ENCODE data around the gene TRPM3. TPM values are rescaled to one million over a fixed set of nuclear protein-coding genes. Genes with fewer than 3 reads are reported as not detected.

The TRPM3 gene
- total RNA-seq, 1 experiment from 2014 or later, result 0.09 TPM

DNA sequence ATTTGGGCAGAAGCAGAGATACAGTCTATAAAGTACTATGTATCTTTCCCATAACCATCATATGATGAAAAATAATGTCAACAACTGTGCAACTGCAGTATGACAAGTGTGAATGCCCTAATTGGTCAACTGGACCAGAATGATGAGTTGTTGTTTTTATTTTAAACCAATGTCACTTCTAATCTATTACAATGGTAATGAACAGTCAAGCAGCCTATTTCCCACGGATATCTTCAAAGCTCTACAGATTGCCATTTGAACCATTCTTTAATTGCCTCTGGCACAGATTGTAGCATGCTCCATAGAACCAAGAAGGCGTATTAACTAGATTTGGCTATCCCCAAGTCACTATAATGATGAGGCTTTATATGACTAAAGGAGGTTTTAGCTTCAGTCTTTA, 233.6 kb downstream of the TRPM3 start:
- DNase-seq (ENCODE audit: low spot score), result no peak

DNA sequence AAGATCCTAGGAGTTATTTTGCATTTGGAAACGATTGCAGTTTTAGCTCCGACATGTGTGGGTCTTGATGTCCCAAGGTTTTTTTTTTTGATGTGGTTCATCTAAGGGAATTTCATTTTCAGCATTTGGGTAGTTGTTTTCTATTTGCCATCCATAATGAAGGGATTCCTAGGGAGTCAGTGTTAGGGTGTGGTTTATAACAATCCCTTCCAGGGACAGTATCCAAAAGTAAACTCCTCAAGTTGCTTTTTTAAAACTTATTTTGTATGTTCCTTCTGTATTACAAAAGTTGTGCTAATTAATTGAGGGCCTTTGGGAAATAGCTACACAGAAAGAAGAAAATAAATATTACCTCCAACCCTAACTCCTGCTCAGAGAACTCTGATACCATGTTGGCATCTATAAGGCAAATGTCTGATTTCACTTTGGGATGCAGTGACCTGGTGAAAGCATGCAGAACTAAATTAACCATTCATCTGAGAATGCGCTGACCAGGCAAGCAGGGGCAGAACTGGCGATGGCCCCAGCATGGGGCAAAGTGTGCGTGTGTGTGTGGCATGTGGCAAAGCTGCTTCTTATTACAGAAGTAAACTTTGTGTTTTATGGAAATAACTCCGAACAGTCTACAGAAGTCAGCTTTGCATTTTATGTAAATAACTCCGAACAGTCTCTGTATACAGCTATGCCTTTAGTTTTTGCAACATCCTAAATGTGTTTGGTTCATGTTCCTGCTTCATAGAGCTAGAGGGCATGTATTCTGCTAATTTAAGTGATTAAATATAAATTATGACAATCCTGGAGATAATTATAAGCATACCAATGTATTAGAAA, 237.2 kb downstream of the TRPM3 start:
- no peak for DNase-seq (ENCODE audit: low spot score)

DNA sequence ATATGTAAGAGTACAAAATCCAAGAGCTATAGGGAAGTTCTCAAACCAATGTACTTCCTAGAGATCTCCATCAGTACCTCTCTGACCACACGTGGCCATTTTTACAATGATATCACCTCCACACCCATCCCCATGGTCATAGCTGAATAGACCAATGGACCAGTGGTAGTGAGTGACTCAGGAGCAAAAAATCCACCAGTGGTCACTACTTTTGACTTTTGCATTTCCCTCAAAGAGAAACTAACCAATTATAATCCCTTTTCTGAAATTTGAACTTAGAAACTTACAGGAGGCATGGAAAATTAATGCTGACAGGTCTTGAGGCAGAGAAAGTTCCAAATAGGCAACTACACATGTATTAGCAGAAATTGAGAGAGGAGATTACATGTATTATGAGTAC, 238.4 kb downstream of the TRPM3 start:
- peak; percentile 84 for DNase-seq (ENCODE audit: low spot score)

DNA sequence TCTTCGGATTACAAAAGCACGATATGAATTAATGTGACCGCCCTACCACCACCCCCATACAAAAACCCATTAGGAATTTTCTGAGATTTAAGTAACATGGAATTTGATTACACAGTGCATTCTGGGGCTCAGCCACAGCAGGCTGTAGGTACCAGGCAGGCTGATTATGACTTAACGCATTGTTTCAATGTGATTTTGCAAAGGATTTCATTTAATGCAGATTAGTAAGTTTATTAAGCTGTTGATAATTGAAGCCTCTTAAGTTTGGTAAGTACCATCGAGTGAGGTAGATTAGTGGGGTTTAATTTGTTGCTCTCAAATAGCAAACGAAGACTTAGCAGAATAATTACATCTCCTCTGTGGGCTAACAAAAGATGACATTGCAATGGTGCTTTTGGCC, 240.1 kb downstream of the TRPM3 start:
- DNase-seq (ENCODE audit: low spot score), result no peak

DNA sequence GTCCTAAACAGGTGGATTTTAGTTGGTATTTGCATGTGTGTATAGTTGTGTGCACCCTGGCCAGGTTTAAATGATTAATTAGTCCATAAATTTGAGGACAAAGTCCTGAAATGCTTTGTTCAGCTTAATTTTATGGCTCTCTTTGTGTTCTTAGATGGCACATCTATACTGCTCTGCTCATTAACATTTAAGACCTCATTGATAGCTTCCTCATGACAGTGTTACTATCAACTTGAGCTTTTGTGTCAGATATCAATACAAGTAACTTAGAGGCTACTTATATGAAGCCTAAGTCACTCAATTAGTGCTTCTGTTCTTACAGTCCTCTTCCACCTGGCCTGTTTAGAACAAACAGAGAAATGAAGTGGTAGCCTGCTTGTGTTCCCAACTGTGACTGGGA, 240.9 kb downstream of the TRPM3 start:
- DNase-seq (ENCODE audit: low spot score), result no peak

DNA sequence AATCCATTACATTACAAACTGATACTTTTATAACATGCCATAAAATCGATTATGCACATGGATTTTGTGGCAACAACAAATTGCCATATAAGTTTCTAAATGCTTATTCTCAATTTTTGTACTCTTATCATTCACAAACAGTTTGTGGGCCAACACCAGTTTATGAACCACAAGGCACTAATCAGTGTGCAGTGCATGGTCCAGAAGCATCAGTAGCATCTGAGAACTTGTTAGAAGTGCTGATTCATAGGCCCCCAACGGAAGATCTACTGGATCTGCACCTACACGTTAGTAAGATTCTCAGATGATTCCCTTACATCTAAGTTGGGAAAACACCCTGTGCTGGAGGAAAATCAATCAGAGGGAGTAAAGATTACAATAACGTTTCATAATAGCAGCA, 242.8 kb downstream of the TRPM3 start:
- DNase-seq (ENCODE audit: low spot score), result no peak

DNA sequence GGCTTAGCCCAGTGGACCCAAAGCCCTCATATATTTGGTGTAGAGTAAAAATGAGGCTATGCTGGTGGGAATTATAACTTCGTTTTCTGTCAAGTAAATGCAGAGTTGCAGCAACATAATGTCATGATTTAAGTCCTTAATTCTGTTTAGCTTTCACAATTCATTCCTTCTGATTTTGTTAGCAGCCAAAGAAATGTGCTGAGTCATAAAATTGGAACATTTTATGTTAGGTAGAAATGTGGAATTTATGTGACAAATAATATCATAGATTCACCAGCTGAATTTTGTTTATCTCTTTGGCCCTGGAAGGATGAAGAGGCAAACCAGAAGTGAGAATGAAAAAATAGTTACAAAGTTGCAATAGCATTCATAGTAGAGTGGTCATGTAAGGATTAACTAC, 247.0 kb downstream of the TRPM3 start:
- DNase-seq (ENCODE audit: low spot score), result no peak

DNA sequence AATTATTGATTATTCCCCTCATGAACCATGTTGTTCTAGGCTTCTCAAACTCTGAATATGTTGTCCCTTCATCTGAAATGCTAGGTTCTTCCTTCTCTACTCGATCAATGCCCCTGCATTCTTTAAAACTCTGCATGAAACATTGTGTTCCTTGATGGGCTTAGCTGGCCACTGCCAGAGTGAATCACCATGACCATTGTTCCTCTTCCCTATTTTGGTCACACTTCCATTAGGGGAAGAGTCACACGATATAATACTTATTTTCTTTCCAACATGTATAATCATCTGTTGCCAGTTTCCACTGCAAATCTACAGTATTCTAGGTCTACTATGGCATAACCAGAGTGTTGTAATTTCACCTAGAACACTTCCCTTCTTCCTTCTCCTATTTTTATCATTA, 247.9 kb downstream of the TRPM3 start:
- DNase-seq (ENCODE audit: low spot score), result no peak

DNA sequence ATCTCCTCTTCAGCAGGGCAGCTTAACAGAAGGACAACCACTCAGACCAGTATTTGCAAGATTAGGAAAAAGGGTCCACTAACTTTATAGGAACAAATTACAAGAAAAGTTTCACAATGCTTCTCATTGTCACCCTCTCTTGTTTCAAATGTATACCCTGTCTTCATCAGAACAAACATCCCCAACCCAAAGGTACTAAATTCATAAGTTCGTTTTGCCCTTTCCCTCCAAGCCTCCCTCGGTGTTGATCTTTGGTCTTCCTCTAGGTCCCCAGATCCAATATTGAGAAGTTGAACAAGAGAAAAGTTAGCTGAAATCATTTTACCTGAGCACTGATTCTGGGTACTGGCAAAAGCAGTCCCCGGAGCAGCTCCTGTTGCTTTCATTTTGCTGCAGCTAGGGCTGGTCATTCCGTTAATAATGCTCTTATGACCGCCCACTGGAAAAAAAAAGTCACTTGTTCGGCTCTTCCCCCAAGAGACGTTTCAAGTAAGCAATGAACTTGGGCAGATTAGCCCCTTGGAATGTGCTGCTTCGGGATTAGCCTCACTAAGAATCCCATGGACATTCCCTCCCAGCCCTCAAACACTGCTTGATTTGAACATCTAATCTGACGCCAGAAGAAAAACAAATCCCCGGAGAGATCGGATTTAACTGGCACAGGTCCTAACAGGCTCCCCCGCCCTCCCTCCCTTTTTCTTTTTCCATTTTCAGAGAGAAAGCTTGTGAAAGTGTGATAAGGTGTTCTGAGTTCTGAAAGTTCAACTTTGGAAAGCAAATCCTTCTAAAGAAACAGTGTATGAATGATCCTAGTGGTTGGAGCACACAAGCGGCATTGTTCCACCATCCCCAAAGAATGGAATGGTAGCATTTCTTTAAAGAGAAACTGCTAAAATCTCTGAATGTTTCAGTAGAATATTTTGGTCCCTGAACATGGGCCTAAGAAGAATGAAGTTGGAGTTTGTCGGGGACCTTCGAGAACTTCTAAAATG, 252.5 kb downstream of the TRPM3 start:
- DNase-seq (ENCODE audit: low spot score), result peak; percentile 66

DNA sequence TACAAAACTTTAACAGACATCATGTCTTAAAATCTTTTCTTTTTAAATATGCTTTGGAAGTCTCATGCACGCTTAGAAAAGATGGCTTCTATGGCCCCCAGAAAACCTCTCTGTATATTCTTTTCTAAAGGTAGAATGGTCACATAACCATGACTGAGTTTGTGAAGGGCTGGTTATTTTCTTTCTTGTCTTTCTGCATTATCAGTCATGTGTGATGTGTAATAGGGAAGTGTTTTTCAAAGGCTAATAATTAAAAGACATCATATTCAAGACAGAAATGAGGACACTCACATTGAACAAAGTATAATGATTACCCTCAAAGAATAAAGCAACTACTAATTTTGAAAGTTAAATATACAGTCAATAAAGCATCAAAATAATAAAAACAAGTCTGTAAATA, 253.4 kb downstream of the TRPM3 start:
- no peak for DNase-seq (ENCODE audit: low spot score)

DNA sequence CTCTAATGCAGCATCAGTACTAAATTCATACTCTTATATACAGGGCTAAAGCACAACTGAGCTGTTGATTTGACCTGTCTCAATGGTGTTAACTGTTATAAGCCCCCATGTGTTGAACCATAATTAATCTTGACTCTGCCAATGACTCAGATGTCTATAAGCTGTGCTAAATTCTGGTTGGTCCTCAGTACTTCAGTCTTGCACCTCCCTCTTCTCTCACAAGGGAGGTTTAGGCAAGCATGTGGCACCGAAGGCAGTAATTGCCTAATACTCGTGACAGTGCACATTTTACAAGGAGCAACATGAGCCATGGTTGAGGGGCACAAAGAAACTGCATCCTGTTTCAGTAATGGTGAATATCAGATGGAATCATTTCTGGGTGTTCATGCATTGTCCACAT, 255.9 kb downstream of the TRPM3 start:
- no peak for DNase-seq (ENCODE audit: low spot score)

DNA sequence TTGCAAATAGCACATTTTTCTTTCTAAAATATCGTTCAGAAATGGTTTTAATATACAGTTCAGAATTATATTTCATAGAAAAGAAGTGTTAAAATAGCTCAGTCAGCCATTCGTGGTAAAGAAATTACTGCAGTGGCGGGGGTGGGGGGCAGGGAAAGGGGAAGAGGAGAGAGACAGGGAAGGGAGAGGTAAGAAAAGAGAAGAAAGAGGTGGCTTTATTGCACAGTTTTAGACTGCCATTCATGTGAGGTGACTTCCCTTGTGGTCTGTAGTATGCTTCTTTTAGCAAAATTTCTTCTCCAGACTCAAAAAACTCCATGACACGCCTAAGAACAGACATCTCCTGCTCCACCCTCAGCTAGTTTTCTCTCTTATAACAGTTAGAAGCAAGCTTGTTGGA, 259.6 kb downstream of the TRPM3 start:
- DNase-seq (ENCODE audit: low spot score), result no peak

DNA sequence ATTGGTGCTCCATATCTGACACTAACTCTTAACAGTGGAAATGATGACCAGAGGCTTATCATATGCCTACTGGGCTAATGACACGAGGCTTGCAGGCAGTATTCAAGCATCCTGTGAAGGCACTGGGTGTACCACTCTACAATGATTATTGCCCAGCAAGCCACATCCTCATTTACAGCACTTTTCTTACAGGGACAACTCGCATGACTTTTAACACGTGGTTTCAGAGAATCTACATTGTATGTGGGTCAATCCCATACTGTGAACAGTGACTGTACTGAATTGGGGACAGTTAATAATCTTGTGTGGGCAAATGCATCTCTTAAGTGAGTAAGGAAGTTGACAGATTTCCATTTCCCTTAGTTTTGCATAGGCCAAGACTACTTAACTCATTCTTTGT, 260.0 kb downstream of the TRPM3 start:
- no peak for DNase-seq (ENCODE audit: low spot score)

DNA sequence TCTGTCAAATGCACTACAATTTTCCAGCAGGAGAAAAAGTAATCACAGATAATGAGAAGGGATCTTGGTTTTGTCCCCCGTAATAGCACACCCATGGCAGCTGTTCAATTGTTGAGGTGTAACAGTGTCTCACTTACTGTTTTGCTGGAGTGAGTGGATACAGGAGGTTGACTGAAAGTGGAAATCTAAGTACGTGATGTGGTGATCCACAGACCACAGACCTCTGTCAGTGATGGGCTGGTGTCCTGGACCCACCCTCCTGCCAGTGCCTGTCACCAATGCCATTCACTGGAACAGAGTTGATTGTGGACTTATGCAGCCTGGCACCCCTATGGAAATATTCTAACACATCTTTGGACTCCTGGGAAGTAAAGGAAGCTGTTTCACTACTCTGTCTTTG, 261.7 kb downstream of the TRPM3 start:
- no peak for DNase-seq (ENCODE audit: low spot score)

DNA sequence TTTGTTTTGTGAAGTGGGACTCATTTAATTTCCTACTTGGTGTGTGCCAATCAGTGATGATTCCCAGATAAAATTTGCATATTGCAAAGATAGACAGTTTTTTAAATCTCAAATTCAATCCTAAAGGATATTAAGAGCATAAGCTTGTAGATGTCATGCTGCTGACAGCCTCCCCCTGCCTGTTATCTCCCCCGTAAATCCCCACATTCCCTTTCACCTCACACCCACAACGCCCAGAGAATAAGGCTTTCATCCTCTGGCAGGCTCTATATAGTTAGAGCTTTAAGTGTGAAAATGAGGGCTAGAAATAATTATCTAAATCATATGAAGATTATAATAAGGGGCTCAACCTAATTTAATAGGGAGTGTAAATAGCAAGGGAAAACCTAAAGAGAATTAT, 265.0 kb downstream of the TRPM3 start:
- no peak for DNase-seq (ENCODE audit: low spot score)

DNA sequence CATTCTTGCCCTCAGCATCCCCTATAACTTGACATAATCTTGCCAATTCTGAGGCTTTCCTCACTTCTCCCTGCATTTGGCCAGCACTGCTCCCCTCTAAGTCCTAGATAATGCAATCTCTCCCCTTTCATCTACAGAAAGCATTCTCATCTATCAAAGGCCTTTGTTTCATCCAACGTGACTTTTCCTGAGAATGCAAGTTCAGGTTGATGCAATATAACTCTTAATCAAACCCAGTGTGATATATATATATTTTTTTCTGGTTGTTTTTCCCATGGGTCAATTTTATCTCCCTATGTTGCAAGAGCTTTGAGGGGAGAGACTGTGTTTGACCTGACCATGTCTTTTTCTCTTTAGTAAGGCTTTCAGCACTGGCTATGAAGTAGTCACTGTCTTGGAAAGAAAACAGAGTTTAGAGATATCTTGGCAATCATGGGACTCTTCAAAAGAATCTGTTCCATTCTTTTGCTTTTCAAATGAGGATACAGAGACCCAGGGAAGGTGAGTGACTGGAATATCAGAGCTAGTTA, 268.6 kb downstream of the TRPM3 start:
- no peak for DNase-seq (ENCODE audit: low spot score)

DNA sequence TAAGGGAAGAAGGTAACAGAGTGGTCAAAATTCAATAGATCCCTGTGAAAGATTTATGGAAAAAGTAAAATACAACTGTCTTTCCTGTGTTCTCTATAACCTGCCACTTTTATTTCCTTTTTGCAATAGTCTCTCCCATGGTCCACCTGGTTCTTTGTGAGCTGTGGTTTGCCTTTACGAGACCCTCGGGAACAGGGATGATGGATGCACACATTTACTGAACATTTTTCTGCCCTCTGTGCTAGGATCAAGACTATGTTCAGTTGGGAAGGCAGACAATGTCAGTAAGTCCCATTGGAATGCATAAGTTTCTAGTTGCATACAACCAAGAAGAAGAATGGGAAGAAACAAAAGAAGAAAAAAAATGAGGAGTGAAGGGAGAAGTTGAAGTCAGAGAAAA, 281.2 kb downstream of the TRPM3 start:
- DNase-seq (ENCODE audit: low spot score), result no peak

DNA sequence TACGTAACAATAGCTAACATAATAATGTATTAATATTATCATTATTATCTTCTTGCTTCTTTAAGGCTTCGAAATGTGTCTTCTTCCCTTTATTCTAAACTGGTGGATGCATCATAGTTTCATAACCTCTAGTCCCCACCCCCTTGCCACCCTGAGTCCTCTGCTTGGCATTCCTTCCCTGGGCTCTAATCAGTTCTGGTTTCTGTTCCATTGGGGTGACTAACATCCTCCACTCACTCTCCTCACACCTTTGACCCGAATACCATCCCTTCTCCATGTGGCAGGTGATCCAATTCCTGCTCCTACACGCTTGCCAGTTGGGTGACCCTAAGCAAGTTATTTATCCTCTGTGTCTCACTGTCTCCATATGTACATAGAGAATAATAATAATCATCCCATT, 286.1 kb downstream of the TRPM3 start:
- DNase-seq (ENCODE audit: low spot score), result no peak

DNA sequence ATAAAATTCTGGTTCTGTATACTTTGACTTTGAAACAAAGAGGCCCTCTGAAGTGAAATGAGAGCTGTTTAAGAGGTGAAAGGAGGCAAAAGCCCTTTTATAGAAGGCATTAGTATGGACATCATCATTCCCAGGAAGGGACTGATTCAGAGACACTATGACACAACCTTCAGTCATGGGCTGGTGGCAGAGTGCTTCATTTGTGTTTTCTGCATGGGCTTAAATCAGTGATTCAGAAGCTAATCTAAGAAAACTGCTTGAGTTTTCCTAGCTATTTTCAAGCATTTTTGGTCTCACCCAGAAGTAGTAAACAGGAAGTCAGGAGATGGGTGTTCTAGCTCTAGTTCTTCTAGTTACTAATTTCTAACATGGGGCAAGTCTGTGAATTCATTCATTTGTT, 288.9 kb downstream of the TRPM3 start:
- DNase-seq (ENCODE audit: low spot score), result peak; percentile 3

DNA sequence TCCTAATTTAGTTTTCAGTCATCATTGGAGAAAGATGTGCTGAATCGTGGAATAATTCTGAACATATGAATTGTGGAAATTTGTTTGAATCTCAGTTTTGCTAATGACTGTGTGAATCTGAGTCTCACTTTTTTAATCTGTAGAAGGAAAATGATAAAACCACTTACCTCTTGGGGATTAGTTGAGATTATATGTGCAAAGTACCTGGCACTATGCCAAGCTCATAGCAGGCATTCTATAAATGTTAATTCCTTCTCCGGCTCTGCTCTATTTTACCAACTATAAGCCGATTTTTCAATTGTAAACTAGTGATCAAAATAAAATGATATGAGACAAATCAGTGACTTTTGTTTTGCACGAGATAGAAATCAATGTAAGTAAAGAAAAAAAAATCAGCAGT, 290.8 kb downstream of the TRPM3 start:
- no peak for DNase-seq (ENCODE audit: low spot score)

DNA sequence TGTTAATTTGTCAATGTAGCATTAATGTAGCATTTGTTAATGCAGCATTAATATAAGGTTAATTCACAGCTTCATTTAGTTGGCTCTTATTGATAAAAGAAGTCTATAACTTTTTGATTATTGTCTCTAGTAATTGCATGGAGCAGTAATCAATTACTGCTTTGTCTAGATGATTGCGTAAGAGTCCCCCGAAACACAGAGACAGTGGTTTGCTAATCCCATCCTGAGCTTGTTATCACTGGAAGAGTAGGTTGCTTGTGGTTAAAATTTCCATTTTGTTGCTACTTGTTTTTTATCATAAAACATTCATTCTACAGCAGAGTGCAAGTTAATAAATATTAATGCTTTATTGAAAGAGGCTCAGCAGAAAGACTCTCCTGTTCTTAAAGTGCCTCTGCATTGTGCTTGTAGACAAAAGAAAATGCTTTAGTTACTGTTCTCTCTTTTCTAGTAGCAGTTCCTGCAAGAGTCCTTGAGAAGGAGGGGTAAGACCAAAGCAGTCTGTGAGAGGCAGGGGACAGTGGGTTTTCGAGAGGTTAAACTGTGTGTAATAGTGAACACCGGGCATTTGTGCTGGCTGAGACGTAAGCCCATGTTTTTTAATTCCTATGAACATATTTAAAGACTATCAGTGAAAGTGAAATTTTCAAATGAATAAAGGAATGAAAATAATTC, 291.7 kb downstream of the TRPM3 start:
- no peak for DNase-seq (ENCODE audit: low spot score)

DNA sequence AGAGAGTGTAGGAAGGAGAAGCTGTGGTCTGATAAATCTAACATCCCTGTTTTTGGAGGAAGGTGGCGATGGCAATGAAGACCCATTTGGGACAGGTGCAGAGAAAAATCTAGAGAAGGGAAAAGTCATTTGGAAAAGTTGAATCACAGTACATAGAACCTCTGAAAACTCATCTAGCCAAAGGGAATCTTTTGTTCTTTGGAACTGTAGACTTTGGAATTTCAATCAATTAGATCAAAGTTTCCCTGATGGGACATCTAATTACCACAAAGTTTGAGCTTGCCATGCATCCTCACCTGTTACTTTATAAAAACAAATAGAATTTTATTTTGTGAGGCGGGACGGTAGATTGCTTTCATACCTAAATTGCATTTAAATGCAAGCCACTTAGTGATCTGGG, 294.9 kb downstream of the TRPM3 start:
- no peak for DNase-seq (ENCODE audit: low spot score)

All from A172 (cell line).